Activated T-cell treated with anti-CD3 and anti-CD28 coated beads for 1 hour (primary cell): ENCODE data around the gene RAB43.
A peak's percentile ranks its signal among the peaks of the same experiment; 100 is the strongest.
"Not testable (repeated sequence)": the region's sequence is repeated elsewhere in the genome, so short reads cannot be mapped to it uniquely, and the experiment has no call there.

Experiments used
- DNase-seq: peaks from one replicate; pipeline ENCODE4 v3.0.0-alpha.2; 2020; ENCODE audit warnings: low read depth

RAB43 gene

GRCh38 chr3:129121016-129121791 is 400 bp downstream of the RAB43 start:
- peak; percentile 26 for DNase-seq

GRCh38 chr3:129120254-129121004 is 1.2 kb downstream of the RAB43 start:
- DNase-seq = peak; percentile 80

GRCh38 chr3:129119365-129120100 is 2.1 kb downstream of the RAB43 start:
- DNase-seq = no peak

- no peak for DNase-seq
Observed at GRCh38 chr3:129118745-129119144, 2.9 kb downstream of the RAB43 start.

- no peak for DNase-seq
Observed at GRCh38 chr3:129117134-129117533, 4.5 kb downstream of the RAB43 start.

- no peak for DNase-seq
Observed at GRCh38 chr3:129116482-129116946, 5.1 kb downstream of the RAB43 start.

- DNase-seq = no peak
Observed at GRCh38 chr3:129114455-129114854, 7.1 kb downstream of the RAB43 start.

- no peak for DNase-seq
Observed at GRCh38 chr3:129112308-129113052, 9.1 kb downstream of the RAB43 start.

GRCh38 chr3:129111076-129111780 is 10.4 kb downstream of the RAB43 start:
- not testable (repeated sequence) for DNase-seq

- DNase-seq = no peak
Observed at GRCh38 chr3:129107793-129108192, 13.8 kb downstream of the RAB43 start.

GRCh38 chr3:129106866-129107565 is 14.6 kb downstream of the RAB43 start:
- no peak for DNase-seq

- DNase-seq = no peak
Observed at GRCh38 chr3:129106320-129106719, 15.3 kb downstream of the RAB43 start.

GRCh38 chr3:129105862-129106261 is 15.7 kb downstream of the RAB43 start:
- no peak for DNase-seq

GRCh38 chr3:129104498-129105079 is 17.0 kb downstream of the RAB43 start:
- no peak for DNase-seq

- DNase-seq = no peak
Observed at GRCh38 chr3:129104051-129104450, 17.6 kb downstream of the RAB43 start.

GRCh38 chr3:129103296-129103695 is 18.3 kb downstream of the RAB43 start:
- DNase-seq = no peak

GRCh38 chr3:129101370-129102138 is 20.1 kb downstream of the RAB43 start:
- DNase-seq = no peak

- DNase-seq = no peak
Observed at GRCh38 chr3:129100274-129100673, 21.3 kb downstream of the RAB43 start.

GRCh38 chr3:129095285-129095684 is 26.3 kb downstream of the RAB43 start:
- no peak for DNase-seq
